HepG2 (cell line): Measurements from ENCODE around the gene SPRED2.

Experiments
- CTCF ChIP-seq: sonication (generic); formaldehyde crosslinking; IDR thresholded peaks from 2 replicates; pipeline ENCODE4 v1.5.0; 2020; ENCODE audit warnings: mild to moderate bottlenecking, missing genetic modification reagents, moderate library complexity
- HMGXB4 ChIP-seq, 2 experiments: sonication (generic) in 1 of 2; formaldehyde crosslinking in 1 of 2; IDR thresholded peaks; 2 replicates each; pipeline versions ENCODE4 v1.4.0 to v1.6.1; 2018 to 2020; ENCODE audit warnings: missing genetic modification reagents in 2 of 2, borderline replicate concordance in 1 of 2, low read depth in 1 of 2, mild to moderate bottlenecking in 1 of 2, missing biosample characterization in 1 of 2
- KDM1A ChIP-seq: IDR thresholded peaks from 2 replicates; pipeline ENCODE4 v1.6.1; 2016; ENCODE audit warnings: missing compliant biosample characterization
- MBNL3 ChIP-seq: fragments of 250-450 bp; sonication (Bioruptor Pico); conservative IDR thresholded peaks from 2 replicates; pipeline ENCODE4 v1.8.0; 2022; ENCODE audit warnings: mild to moderate bottlenecking, inconsistent platforms
- NBN ChIP-seq: fragments of 450-650 bp; conservative IDR thresholded peaks from 2 replicates; pipeline ENCODE4 v1.6.1; 2017
- PBX3 ChIP-seq: sonication (generic); formaldehyde crosslinking; IDR thresholded peaks from 2 replicates; pipeline ENCODE4 v1.8.1; 2023; ENCODE audit warnings: missing genetic modification reagents, inconsistent platforms, borderline replicate concordance
- POLR2A ChIP-seq, 2 experiments: IDR thresholded peaks; 2 replicates each; pipeline ENCODE4 v1.6.1; 2011; ENCODE audit warnings: low read depth in 2 of 2, low read length in 2 of 2, mild to moderate bottlenecking in 1 of 2, moderate library complexity in 1 of 2; ENCODE audit not compliant: insufficient read depth in 1 of 2
- SALL1 ChIP-seq: sonication (generic); formaldehyde crosslinking; IDR thresholded peaks from 2 replicates; pipeline ENCODE4 v1.8.0; 2022; ENCODE audit warnings: mild to moderate bottlenecking, missing genetic modification reagents
- TCF12 ChIP-seq, 2 experiments: fragments of 450-650 bp in 1 of 2; sonication (generic) in 1 of 2; formaldehyde crosslinking in 1 of 2; IDR thresholded peaks; 2 replicates each; pipeline versions ENCODE4 v1.6.1 to v1.8.0; 2017 to 2022; ENCODE audit warnings: antibody characterized with exemption in 1 of 2, mild to moderate bottlenecking in 1 of 2, missing genetic modification reagents in 1 of 2, moderate library complexity in 1 of 2
- USF2 ChIP-seq, 2 experiments: sonication (generic) in 1 of 2; formaldehyde crosslinking in 1 of 2; IDR thresholded peaks; 2 replicates each; pipeline versions ENCODE4 v1.5.1 to v1.6.1; 2011 to 2020; ENCODE audit warnings: borderline replicate concordance in 1 of 2, low read depth in 1 of 2, low read length in 1 of 2, mild to moderate bottlenecking in 1 of 2, missing genetic modification reagents in 1 of 2, moderate library complexity in 1 of 2
- ZBTB33 ChIP-seq: sonication (generic); formaldehyde crosslinking; IDR thresholded peaks from 2 replicates; pipeline ENCODE4 v1.4.0; 2020; ENCODE audit warnings: missing genetic modification reagents
- ZBTB40 ChIP-seq, 2 experiments: fragments of 450-650 bp in 1 of 2; sonication (generic) in 1 of 2; formaldehyde crosslinking in 1 of 2; IDR thresholded peaks; 2 replicates each; pipeline versions ENCODE4 v1.6.1 to v1.8.0; 2016 to 2022; ENCODE audit warnings: antibody characterized with exemption in 1 of 2, mild to moderate bottlenecking in 1 of 2, missing genetic modification reagents in 1 of 2
- ZNF33B ChIP-seq: sonication (generic); formaldehyde crosslinking; IDR thresholded peaks from 2 replicates; pipeline ENCODE4 v1.5.1; 2020; ENCODE audit warnings: mild to moderate bottlenecking, missing genetic modification reagents

GRCh38 chr2:65292461-65293011 is 139.9 kb downstream of the SPRED2 start:
- TF ChIP-seq USF2 (IDR thresholded peaks at IDR 0.05; ENCODE audit: low read depth, low read length) (no peak), USF2 (CRISPR knock-in tag; IDR thresholded peaks at IDR 0.05; ENCODE audit: borderline replicate concordance) (no peak), TCF12 (IDR thresholded peaks at IDR 0.05) (no peak), TCF12 (CRISPR knock-in tag; IDR thresholded peaks at IDR 0.05) (no peak), CTCF (CRISPR knock-in tag) (no peak), POLR2A (IDR thresholded peaks at IDR 0.05; ENCODE audit: insufficient read depth in 1 of 2, low read depth in 2 of 2, low read length in 2 of 2) (no peak), MBNL3 (CRISPR knock-in tag) (no peak), KDM1A (CRISPR knock-in tag) (no peak), HMGXB4 (CRISPR knock-in tag; IDR thresholded peaks at IDR 0.05; ENCODE audit: borderline replicate concordance in 1 of 2, low read depth in 1 of 2) (no peak), ZNF33B (CRISPR knock-in tag) (no peak), ZBTB40 (IDR thresholded peaks at IDR 0.05) (no peak), ZBTB40 (CRISPR knock-in tag; IDR thresholded peaks at IDR 0.05) (no peak), ZBTB33 (CRISPR knock-in tag) (no peak), PBX3 (CRISPR knock-in tag) (no peak), NBN (no peak), SALL1 (CRISPR knock-in tag) (no peak)
